SKM-1 treated with dmso at 0.1 percent for 144 hours (cell line): ENCODE results near the gene PLXNA1.

Experiments
- DNase-seq: peaks from one replicate; lab custom pipeline; 2025; ENCODE audit not compliant: unreplicated experiment; lab: John Stamatoyannopoulos, UW

The PLXNA1 gene

GRCh38 chr3:126952983-126953660 lies 29.8 kb upstream of the PLXNA1 start:
- no peak for DNase-seq

GRCh38 chr3:126954141-126954842 lies 28.6 kb upstream of the PLXNA1 start:
- no peak for DNase-seq

- no peak for DNase-seq
These were observed 27.7 kb upstream of the PLXNA1 start for GRCh38 chr3:126955004-126955790.

GRCh38 chr3:126956361-126956760 lies 26.6 kb upstream of the PLXNA1 start:
- DNase-seq: no peak

- DNase-seq: no peak
These were observed 25.9 kb upstream of the PLXNA1 start for GRCh38 chr3:126956866-126957650.

- no peak for DNase-seq
These were observed 24.9 kb upstream of the PLXNA1 start for GRCh38 chr3:126957776-126958637.

GRCh38 chr3:126958638-126959085 lies 24.3 kb upstream of the PLXNA1 start:
- no peak for DNase-seq

GRCh38 chr3:126959136-126959920 lies 23.6 kb upstream of the PLXNA1 start:
- no peak for DNase-seq

- DNase-seq: no peak
These were observed 22.9 kb upstream of the PLXNA1 start for GRCh38 chr3:126959921-126960603.

GRCh38 chr3:126960604-126960995 lies 22.3 kb upstream of the PLXNA1 start:
- no peak for DNase-seq

- DNase-seq: no peak
These were observed 21.6 kb upstream of the PLXNA1 start for GRCh38 chr3:126961191-126961790.

GRCh38 chr3:126961791-126962461 lies 21.0 kb upstream of the PLXNA1 start:
- no peak for DNase-seq

- no peak for DNase-seq
These were observed 20.2 kb upstream of the PLXNA1 start for GRCh38 chr3:126962756-126963155.

- no peak for DNase-seq
These were observed 19.4 kb upstream of the PLXNA1 start for GRCh38 chr3:126963261-126964190.

GRCh38 chr3:126964261-126964660 lies 18.7 kb upstream of the PLXNA1 start:
- no peak for DNase-seq

- DNase-seq: no peak
These were observed 18.0 kb upstream of the PLXNA1 start for GRCh38 chr3:126964950-126965349.
